Activated CD4-positive, CD25-positive, alpha-beta regulatory T cell treated with anti-CD3 and anti-CD28 coated beads, Interleukin-2, amount 50 U/mL, for 72 hours (primary cell): Measurements from ENCODE around the gene ZNF35.
"Not testable (repeated sequence)": the region's sequence is repeated elsewhere in the genome, so short reads cannot be mapped to it uniquely, and the experiment has no call there.

Experiments
- DNase-seq: peaks from one replicate; pipeline ENCODE4 v3.0.0; 2021

ZNF35 gene

DNA sequence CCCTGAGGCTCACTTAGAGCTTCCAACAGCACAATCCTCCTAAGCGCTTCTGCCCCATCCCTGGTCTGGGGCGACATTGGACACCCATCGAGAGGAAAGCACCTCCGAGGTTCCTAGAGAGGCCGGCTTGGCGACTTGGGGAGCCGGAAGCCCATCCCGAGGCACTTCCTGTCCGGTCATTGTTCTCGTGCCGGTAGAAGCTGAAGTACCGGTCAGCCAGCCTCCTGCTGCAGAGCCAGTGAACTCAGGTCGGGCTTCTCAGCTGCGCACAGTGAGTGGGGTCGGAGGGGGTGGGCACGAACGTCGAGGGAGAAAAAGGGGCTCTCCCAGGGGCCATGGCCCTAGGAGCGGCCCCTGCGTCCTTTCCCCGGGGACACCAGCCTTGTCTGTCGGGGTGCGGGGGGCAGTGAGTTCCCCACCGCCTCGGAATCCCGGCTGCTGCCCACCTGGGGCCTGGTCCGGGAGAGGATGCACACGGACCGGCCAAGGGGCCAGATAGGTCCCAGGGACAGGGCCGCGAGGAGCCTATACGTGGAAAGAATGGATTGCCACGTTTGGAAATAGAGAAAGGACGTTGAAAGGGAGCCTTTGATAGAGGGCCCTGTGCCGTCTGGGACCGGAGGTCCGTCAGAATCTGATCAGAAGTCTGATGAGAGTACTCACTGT lies at the start of gene ZNF35:
Gene ZNF35, plus strand, starts transcription at position 169 of the 666 bp plus-strand sequence. CDS start 2,336 bp downstream, outside the sequence.
- DNase-seq: peak; percentile 49

DNA sequence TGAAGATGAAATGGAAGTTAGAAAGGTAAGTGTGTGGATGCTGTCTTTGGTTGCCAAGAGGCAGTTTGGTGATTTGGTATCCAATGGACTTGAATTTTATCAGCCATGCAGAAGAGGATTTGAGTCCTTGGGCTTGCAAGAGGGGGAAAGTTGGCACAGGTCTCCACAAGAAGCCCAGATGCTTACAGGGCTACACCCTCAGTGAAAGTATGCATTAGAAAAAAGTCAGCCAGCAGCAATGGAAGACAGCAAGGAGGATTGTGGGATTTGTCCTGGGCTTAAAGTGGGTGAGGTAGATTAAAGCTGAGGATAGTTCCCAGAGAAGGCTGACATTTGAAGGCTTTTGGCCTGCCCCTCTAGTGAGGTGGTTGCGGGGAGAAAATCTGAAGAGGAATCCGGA lies 46.8 kb upstream of the ZNF35 start:
- DNase-seq: no peak

DNA sequence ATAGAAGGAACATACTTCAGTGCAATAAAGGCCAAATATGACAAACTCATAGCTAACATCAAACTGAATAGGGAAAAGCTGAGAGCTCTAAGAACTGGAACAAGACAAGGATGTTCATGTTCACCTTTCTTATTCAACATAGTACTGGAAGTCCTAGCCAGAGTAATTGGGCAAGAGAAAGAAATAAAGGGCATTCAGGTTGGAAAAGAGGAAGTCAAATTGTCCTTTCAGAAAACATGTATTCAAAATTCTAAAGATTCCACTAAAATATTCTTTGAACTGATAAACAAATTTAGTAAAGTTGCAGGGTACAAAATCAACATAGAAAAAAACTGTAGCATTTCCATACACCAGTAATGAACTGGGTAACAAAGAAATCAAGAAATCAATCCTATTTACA lies 35.9 kb upstream of the ZNF35 start:
- no peak for DNase-seq

DNA sequence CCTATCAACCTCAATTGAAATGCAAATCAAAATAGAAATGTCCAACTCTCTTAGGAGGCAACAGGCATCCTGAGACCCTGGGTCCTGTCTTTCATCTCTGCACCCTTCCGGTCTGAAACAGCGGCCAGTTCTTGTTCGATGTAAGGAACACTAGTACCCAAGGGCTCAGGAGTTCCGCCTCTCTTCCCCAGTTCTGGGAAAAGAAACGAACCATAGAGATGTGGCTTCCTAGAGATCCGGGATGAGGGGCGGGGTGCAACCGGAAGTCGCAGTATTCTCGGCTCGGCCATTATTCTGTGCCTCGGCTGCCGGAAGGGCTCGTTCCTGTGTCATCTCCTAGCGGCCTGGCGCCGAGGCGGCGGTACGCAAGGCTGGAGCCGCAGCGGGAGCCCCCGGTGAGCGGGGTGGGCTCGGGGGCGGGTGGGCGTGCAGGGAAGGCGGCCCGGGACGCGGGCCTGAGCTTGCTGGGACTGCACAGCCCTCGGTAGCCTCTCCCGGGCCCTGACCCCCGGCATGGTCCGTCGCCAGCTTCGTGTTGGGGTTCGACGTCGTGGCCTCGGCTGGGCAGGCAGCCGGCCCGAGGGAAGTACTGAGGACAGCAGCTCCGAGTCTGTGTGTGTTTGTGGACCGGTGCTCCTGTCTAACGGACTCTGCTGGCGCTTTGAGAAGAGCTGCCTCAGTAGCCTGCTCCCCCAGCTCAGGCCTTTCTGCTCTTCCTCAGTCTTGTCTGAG lies 23.6 kb upstream of the ZNF35 start, which contains the start of gene ZNF197:
Gene ZNF197, plus strand, starts transcription at position 288 of the 732 bp plus-strand sequence. CDS start 4,119 bp downstream, outside the sequence.
- DNase-seq: peak; percentile 66

DNA sequence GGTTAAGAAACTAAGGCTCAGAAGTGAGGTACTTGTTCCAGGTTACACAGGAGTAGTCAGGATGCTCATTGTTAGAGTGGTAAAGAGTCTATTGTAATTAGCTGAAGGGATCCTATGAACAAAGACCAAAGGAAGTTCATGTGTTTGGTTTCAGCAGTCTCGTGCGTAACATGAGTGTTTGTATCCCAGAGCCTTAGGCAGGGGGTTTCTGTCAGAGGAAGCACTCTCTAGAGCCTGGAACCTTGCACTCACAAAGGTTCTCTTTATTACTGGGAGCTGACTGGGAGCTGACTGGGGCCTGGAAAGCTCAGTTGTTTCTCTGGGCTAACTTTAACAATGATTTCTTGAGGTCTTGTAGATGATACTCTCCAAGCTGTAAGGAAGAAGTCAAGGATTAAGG lies 19.8 kb upstream of the ZNF35 start:
- DNase-seq: no peak

DNA sequence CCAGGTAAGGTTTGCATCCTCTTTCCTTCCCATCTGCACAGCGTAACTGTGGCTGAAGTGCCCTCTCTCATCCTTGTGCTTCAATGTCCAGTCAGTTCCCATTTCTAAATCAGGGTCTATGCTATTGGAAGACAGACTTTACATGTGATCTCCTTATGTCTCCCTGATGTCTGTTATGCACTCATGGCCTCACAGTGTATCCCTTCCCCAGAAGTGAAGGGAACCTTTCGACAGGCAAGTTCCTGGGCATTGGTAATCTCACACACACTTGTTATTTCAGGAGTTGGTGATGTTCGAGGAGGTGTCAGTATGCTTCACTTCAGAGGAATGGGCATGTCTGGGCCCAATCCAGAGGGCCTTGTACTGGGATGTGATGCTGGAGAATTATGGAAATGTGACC lies 16.3 kb upstream of the ZNF35 start:
- no peak for DNase-seq

DNA sequence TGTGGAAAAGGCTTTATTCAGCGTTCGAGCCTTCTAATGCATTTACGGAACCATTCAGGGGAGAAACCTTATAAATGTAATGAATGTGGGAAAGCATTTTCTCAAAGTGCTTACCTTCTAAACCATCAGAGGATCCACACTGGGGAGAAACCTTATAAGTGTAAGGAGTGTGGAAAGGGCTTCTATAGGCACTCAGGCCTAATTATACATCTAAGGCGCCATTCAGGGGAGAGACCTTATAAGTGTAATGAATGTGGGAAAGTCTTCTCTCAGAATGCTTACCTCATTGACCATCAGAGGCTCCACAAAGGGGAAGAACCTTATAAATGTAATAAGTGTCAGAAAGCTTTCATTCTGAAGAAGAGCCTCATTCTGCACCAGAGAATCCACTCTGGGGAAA lies 6.2 kb upstream of the ZNF35 start:
- no peak for DNase-seq

DNA sequence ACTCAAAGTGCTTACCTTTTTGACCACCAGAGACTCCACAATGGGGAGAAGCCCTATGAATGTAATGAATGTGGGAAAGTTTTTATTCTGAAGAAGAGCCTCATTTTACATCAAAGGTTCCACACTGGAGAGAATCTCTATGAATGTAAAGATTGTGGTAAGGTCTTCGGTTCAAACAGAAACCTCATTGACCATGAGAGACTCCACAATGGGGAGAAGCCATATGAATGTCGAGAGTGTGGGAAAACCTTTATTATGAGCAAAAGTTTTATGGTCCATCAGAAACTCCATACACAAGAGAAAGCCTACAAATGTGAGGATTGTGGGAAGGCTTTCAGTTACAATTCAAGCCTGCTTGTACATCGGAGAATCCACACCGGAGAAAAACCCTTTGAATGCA lies 5.5 kb upstream of the ZNF35 start:
- no peak for DNase-seq

DNA sequence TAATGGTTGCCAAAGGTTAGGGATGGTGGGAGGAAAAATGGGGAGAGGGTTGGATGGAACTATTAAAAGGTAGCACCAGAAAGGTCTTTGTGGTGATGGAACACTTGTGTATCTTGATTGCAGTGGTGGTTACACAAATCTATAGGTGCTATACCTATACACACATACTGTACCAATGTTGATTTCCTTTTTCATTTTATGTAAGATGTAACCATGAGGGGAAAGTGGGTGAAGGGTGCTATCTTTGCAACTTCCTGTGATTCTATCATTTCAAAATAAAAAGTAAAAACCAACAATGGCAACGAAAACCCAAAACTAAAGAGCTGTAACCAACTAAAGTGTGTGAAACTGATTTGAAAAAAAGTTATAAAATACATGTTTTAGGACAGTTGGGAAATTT lies 761 bp upstream of the ZNF35 start:
- no peak for DNase-seq

DNA sequence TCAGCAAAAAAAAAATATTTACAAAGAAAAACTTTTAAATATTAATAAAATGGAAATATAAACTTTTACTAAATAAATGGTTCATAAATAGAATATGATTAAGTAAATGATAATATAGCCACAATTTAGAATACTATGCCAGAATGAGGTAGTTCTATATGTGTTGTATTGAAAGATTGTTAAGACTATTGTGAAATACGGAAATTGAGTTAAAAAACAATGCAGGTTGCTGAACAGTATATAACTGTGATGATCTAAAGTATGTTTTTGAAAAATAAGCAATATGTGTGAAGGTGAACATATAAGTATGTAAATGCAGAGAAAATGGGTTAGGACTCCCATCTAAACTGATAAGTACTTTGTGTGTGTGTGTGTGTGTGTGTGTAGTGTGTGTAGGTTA lies 1.2 kb downstream of the ZNF35 start:
- no peak for DNase-seq

DNA sequence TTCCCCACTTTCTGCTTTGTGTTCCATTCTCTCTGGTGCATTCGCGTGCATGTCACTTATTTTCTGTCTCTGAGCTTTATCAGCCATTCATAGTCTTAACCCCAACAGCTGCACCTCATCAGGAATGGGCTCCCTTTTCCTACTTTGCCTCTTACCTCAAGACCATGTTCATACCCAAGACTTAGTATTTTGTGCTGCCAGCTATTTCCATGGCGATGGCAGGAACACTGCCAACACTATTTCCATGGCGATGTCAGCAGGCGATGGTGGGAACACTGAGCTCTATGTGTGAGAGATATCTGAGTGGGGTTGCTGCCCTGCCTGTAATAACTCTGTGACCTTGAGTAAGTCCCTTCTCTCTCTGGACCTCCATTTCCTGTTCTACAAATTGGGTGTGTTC lies 5.5 kb downstream of the ZNF35 start:
- DNase-seq: no peak

DNA sequence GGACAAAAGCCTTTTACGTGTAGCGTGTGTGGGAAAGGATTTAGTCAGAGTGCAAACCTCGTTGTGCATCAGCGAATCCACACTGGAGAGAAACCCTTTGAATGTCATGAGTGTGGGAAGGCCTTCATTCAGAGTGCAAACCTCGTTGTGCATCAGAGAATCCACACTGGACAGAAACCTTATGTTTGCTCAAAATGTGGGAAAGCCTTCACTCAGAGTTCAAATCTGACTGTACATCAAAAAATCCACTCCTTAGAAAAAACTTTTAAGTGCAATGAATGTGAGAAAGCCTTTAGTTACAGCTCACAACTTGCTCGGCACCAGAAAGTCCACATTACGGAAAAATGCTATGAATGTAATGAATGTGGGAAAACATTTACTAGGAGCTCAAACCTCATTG lies 10.5 kb downstream of the ZNF35 start:
- no peak for DNase-seq

DNA sequence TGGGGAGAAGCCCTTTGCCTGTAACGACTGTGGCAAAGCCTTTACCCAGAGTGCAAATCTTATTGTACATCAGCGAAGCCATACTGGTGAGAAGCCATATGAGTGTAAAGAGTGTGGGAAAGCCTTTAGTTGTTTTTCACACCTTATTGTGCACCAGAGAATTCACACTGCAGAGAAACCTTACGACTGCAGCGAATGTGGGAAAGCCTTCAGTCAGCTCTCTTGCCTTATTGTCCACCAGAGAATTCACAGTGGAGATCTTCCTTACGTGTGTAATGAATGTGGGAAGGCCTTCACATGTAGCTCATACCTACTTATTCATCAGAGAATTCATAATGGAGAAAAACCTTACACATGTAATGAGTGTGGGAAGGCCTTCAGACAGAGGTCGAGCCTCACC lies 10.9 kb downstream of the ZNF35 start:
- no peak for DNase-seq

DNA sequence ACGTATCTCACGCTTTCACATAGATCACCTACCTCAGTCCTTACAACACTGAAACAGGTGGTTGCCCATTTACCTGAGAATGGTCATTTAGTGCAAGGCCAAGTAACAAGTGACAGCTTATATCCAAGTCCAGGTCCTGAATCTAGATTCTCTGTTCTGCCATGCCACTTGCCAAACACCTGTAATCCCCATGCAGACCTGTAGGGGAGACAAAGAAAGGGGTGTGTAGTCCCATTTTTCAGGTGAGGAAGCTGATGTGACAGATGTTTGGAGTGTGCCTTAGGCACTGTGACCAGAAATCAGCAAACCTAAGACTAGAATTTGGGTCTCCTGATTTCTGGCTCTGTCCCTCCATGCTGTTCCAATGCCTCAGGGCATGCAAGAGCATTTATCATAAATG lies 12.7 kb downstream of the ZNF35 start:
- no peak for DNase-seq

DNA sequence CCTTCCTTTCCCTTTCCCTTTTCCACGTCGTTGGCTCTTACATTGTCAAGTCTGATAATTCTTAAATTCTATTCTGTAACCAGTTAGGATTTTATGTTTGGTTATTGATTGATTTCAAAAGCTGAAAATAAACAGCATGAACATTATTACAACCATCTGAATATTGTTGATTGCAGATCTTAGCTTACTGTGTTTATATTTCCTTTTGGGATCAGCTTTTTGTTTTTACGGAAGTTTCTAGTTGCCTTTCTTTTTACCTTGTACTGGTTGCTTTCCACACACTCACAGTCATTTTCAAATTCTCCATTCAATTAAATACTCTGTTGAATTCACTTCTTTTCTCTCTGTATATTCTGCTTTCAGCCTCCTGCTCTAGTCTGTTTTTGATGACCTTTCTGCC lies 16.6 kb downstream of the ZNF35 start:
- no peak for DNase-seq

DNA sequence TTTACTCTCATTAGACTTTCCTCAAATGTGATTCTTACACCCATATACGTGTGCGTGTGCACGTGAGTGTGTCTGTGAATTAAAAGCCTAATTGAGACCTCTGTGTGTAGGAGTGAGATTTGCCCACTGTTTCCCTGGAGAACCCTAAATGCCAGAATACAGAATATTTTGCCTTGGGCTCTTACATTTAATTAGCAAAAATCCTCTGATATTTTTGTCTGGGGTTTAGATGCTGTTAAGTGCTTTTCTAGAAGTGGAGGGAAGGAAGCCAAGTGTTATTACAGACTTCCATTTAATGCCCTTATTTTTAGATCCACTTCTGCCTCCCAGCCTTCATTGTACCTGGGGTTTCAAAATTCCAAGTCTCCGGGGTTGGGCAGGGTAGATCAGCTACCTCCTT lies 17.8 kb downstream of the ZNF35 start:
- DNase-seq: no peak

DNA sequence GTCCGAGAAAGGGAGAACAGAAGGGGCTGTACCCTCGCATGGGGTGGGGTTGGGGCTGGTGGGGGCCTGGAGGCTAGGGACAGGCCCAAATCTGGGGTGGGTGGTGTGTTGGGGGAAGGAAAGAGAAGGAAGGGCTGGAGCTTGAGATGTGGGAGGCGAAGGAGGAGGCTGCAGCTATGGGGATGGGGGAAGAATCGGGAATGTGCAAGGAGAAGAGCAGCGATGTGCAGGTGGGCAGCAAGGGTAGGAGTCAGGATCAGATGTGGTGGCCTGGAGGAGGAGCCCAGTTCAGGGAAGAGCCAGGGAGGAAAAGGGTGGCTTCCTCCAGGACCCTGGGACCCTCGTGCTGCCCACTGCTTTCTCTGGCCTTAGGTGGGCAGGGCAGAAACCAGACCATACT lies 21.2 kb downstream of the ZNF35 start:
- DNase-seq: no peak

DNA sequence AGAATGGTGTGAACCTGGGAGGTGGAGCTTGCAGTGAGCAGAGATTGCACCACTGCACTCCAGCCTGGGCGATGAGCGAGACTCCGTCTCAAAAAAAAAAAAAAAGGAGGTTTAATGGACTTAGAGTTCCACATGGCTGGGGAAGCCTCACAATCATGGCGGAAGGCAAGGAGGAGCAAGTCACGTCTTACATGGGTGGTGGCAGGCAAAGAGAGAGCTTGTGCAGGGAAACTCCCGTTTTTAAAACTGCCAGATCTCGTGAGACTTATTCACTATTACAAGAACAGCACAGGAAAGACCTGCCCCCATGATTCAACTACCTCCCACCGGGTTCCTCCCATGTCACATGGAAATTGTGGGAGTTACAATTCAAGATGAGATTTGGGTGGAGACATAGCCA lies 24.9 kb downstream of the ZNF35 start:
- not testable (repeated sequence) for DNase-seq

DNA sequence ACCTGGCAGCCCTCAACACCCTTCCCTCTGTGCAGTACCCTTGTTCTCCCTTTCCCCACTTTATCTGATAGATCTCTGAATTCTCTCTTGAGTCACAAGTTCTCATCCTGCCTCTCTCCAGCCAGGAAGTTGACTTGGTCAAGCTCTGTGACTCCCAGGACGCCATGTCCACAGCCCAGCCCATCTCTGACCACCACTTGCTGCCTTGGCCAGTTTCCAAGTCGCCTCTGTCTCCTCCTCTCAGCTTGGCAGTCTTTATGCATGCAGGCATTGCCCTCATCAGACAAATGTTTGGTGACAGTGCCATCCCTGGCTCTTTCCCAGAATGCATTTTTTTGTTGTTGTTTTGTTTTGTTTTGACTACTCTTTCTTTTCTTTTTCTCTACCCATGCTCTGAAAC lies 25.7 kb downstream of the ZNF35 start:
- DNase-seq: no peak

DNA sequence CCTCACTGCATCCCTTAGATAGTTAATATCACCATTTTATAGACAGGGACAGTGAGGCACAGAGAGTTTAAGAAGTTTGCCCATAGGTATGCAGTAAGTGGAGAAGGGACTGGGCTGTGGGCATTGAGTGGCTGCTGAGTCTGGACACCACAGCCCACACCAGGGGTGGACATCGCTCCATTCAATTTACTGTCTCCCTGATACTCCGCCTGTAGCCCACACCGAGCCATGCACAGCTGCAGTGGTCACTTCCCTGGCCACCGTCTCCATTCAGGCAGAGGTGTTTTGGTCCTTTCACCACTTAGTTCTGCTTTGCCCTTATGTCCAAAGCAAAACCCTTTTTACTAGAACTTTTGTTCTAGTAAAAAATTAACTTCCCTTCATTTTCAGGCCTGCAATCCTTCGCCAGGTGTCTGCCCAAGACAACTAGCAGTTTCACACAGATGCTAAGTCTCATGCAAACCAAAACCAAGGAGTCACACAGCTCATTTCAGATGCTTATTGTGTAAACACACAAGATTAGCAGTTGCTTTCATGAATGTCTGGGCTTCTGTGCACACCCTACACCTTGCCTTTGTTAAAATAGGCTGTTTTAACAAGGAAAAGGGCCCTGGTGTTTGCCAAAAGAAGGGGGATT lies 30.1 kb downstream of the ZNF35 start:
- DNase-seq: no peak

DNA sequence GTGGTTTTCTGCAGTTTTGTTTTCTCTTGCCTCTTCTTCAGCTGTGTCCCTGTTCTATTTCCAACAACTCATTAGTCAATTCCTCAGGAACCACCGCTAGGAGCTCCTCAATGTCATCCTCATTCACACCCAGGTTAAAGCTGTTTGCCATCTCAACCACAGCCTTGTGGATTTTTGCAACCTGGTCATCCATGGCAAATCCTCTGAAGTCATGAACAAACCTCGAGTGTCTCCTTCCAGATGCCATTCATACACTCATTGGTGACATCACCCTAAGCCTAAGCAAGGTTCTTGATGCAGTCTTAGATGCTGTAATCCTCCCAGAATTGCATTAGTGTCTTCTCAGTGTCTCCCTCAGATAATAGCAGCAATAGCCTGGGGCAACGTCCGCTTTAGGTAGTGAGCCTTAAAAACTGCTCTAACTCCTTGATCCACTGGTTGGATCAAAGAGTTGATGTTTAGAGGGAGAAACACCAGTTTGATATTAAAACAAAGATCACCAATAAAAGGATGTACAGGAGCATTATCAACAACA lies 32.5 kb downstream of the ZNF35 start:
- no peak for DNase-seq

DNA sequence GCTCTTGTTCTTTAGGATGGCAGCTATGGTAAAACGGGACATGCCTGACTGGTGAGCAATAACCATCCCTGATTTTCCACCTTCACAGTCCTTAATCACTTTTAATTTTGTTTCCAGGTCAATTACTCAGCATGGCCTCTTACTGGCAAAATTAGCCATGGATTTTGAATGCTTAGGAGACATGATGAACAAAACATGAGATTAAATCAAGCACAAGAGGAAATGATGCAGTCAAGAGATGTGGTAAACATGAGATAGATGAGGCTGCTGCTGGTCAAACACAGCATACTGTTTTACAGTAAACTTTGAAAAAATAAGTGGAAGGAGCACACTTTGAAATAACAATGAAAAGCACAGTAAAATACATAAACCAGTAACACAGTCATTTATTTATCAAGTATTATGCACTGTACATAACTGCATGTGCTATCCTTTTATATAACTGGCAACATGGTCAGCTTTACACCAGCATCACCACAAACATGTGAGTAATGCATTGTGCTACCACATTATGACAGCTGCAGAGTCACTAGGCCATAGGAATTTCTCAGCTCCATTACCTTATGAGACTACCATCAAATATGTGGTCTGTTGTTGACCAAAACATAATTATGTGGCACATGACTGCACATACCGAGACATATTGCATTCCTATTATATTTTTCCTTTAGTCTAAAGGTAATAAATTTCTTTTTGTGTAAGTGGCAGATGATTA lies 33.8 kb downstream of the ZNF35 start:
- DNase-seq: no peak

DNA sequence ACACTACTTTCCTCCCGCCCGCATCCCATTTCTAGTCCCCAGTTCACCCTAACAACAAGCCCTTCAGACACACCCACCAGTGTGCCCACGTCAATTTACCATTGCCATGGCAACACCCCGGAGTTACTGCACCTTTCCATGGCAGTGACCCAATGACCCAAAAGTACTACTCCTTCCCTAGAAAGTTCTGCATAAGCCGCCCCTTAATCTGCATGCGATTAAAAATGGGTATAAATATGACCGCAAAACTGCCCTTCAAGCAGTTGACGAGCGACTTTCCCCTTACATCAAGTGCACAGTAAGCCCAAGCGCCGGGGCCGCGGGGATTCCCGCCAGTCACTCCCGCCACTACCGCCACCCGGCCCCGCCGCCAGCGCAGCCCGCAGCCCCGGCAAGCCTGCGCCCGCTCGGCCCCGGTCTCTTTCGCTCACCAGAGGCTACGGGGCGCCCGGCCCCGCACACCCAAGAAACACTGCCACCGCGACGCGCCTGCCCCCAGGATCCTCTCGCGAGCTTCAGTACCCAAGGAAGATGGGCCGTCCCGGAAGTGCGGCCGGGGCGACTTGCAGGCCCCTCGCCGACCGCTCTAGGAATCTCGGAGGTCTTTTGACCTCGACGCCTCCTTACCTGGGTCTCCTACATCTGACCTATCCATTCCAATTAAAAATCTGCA lies 36.7 kb downstream of the ZNF35 start:
- DNase-seq: peak; percentile 50
